Ishikawa (cell line): Measurements from ENCODE around the gene GATM.

Experiments used
- CEBPB ChIP-seq: IDR thresholded peaks from 2 replicates; pipeline ENCODE4 v1.6.1; 2012
- CREB1 ChIP-seq: IDR thresholded peaks from 2 replicates; pipeline ENCODE4 v1.6.1; 2012; ENCODE audit warnings: low read depth
- EGR1 ChIP-seq: IDR thresholded peaks from 2 replicates; pipeline ENCODE4 v1.6.1; 2012
- EP300 ChIP-seq: IDR thresholded peaks from 2 replicates; pipeline ENCODE4 v1.6.1; 2012; ENCODE audit warnings: borderline replicate concordance
- FOXM1 ChIP-seq: IDR thresholded peaks from 2 replicates; pipeline ENCODE4 v1.6.1; 2012; ENCODE audit warnings: low read depth, borderline replicate concordance
- NFIC ChIP-seq: IDR thresholded peaks from 2 replicates; pipeline ENCODE4 v1.6.1; 2012
- RAD21 ChIP-seq: IDR thresholded peaks from 2 replicates; pipeline ENCODE4 v1.6.1; 2012; ENCODE audit warnings: low read depth
- TAF1 ChIP-seq: IDR thresholded peaks from 2 replicates; pipeline ENCODE4 v1.6.1; 2012; ENCODE audit warnings: low read depth, mild to moderate bottlenecking
- TCF12 ChIP-seq: IDR thresholded peaks from 2 replicates; pipeline ENCODE4 v1.6.1; 2012; ENCODE audit warnings: low read depth
- TEAD4 ChIP-seq: IDR thresholded peaks from 2 replicates; pipeline ENCODE4 v1.6.1; 2012
- YY1 ChIP-seq: IDR thresholded peaks from 2 replicates; pipeline ENCODE4 v1.6.1; 2012; ENCODE audit warnings: low read depth
- TF ChIP-seq, protein P1 (sequence below): IDR thresholded peaks from 2 replicates; pipeline ENCODE4 v1.6.1; 2012; ENCODE audit warnings: low read depth, mild to moderate bottlenecking
- TF ChIP-seq, protein P2 (sequence below): IDR thresholded peaks from 2 replicates; pipeline ENCODE4 v1.6.1; 2012
- TF ChIP-seq, protein P3 (sequence below): IDR thresholded peaks from 2 replicates; pipeline ENCODE4 v1.6.1; 2012

DNA sequence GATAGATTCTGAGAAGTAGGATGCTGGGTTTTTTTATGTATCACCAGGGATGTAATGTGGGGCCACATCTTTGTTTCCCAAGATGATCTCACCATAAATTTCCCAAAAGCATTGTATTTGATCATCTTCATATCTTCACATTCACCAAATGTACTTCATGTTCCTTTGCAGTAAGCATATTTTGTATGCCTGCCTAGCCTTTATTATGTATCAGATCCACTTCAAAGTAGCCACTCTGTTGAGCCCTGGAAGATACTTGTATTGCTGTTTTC, 14.2 kb upstream of the GATM start:
- TF ChIP-seq YY1 (no peak), TCF12 (no peak), CEBPB (no peak), RAD21 (no peak), EP300 (no peak), CREB1 (no peak), NFIC (no peak), EGR1 (no peak), TAF1 (no peak), FOXM1 (no peak), TEAD4 (no peak)
- TF ChIP-seq, protein P1, sequence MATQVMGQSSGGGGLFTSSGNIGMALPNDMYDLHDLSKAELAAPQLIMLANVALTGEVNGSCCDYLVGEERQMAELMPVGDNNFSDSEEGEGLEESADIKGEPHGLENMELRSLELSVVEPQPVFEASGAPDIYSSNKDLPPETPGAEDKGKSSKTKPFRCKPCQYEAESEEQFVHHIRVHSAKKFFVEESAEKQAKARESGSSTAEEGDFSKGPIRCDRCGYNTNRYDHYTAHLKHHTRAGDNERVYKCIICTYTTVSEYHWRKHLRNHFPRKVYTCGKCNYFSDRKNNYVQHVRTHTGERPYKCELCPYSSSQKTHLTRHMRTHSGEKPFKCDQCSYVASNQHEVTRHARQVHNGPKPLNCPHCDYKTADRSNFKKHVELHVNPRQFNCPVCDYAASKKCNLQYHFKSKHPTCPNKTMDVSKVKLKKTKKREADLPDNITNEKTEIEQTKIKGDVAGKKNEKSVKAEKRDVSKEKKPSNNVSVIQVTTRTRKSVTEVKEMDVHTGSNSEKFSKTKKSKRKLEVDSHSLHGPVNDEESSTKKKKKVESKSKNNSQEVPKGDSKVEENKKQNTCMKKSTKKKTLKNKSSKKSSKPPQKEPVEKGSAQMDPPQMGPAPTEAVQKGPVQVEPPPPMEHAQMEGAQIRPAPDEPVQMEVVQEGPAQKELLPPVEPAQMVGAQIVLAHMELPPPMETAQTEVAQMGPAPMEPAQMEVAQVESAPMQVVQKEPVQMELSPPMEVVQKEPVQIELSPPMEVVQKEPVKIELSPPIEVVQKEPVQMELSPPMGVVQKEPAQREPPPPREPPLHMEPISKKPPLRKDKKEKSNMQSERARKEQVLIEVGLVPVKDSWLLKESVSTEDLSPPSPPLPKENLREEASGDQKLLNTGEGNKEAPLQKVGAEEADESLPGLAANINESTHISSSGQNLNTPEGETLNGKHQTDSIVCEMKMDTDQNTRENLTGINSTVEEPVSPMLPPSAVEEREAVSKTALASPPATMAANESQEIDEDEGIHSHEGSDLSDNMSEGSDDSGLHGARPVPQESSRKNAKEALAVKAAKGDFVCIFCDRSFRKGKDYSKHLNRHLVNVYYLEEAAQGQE: no peak
- TF ChIP-seq, protein P2, sequence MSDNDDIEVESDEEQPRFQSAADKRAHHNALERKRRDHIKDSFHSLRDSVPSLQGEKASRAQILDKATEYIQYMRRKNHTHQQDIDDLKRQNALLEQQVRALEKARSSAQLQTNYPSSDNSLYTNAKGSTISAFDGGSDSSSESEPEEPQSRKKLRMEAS: no peak
- TF ChIP-seq, protein P3, sequence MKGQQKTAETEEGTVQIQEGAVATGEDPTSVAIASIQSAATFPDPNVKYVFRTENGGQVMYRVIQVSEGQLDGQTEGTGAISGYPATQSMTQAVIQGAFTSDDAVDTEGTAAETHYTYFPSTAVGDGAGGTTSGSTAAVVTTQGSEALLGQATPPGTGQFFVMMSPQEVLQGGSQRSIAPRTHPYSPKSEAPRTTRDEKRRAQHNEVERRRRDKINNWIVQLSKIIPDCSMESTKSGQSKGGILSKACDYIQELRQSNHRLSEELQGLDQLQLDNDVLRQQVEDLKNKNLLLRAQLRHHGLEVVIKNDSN: no peak
